Glutamatergic neuron (in vitro differentiated cells): ENCODE results near the gene PTPRO. TPM values are rescaled to one million over a fixed set of nuclear protein-coding genes. Genes with fewer than 3 reads are reported as not detected.

Source experiments
- DNase-seq: peaks from one replicate; pipeline ENCODE4 v3.0.0; 2022
- H3K27ac Mint-ChIP-seq: one replicate; pipeline ENCODE4 v1.8.0; 2020; ENCODE audit warnings: mild to moderate bottlenecking, mixed read lengths, inconsistent platforms; ENCODE audit not compliant: unreplicated experiment
- H3K27me3 Mint-ChIP-seq: one replicate; pipeline ENCODE4 v1.8.0; 2020; ENCODE audit warnings: mild to moderate bottlenecking, moderate library complexity, mixed read lengths, inconsistent platforms; ENCODE audit not compliant: unreplicated experiment
- H3K36me3 Mint-ChIP-seq: one replicate; pipeline ENCODE4 v1.8.0; 2020; ENCODE audit warnings: mild to moderate bottlenecking, mixed read lengths, inconsistent platforms; ENCODE audit not compliant: unreplicated experiment
- H3K4me1 Mint-ChIP-seq: one replicate; pipeline ENCODE4 v1.8.0; 2020; ENCODE audit warnings: mild to moderate bottlenecking, low read depth, mixed read lengths, inconsistent platforms; ENCODE audit not compliant: unreplicated experiment
- H3K4me3 Mint-ChIP-seq: one replicate; pipeline ENCODE4 v1.8.0; 2020; ENCODE audit warnings: mild to moderate bottlenecking, mixed read lengths, inconsistent platforms; ENCODE audit not compliant: unreplicated experiment
- H3K9me3 Mint-ChIP-seq: one replicate; pipeline ENCODE4 v1.8.0; 2020; ENCODE audit warnings: mild to moderate bottlenecking, moderate library complexity, mixed read lengths, inconsistent platforms; ENCODE audit not compliant: unreplicated experiment
- CTCF ChIP-seq: fragments of 200-600 bp; sonication (generic); IDR thresholded peaks from one replicate; pipeline ENCODE4 v1.5.0; 2021; ENCODE audit not compliant: partially characterized antibody, unreplicated experiment
- total RNA-seq: library from RNA; stranded (reverse); fragmentation: NEBNext Ultra II Directional; extraction: Animal tissue kit (Norgen Biotek cat#: 25700); gene quantifications from one replicate; pipeline ENCODE4 v1.2.1, GENCODE V29; 2021; ENCODE audit not compliant: unreplicated experiment

The PTPRO gene
- total RNA-seq, 1 donor from 2014 or later = 32.5 TPM

- H3K4me1 Mint-ChIP-seq = peaks cover 26% of the 10 kb centered on the region
Observed at GRCh38 chr12:15544589-15544988, 222.3 kb downstream of the PTPRO start.

DNA sequence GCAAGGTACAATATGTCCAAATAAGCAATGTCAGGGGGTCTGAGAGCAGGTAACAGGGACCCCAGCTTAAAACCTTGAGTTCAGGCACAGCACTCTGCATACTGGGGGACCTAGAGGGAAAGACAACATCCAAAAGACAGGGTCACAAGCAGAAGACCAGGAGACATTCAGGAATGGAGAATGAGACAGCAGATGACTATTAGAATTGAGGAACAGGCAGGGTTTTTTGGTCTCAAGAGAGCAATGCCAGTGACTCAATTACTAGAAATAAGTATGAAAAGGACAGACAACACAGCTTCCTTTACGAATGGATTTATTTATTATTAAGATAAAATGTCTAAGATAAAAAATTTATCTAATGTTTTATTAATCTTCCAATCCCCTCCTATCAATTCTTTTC lies 223.0 kb downstream of the PTPRO start:
- no peak overlapping the region for H3K4me3 Mint-ChIP-seq
- no peak for DNase-seq
- peaks cover 27% of the 10 kb centered on the region for H3K4me1 Mint-ChIP-seq
- peaks cover 1% of the 10 kb centered on the region for H3K27me3 Mint-ChIP-seq
- H3K36me3 Mint-ChIP-seq = no peaks in the 10 kb centered on the region
- H3K27ac Mint-ChIP-seq = no peak overlapping the region
- TF ChIP-seq CTCF = no peak
- peaks cover 3% of the 10 kb centered on the region for H3K9me3 Mint-ChIP-seq

More at GRCh38 chr12:15544589-15544988, 222.3 kb downstream of the PTPRO start:
- peaks cover 3% of the 10 kb centered on the region for H3K9me3 Mint-ChIP-seq
- no peaks in the 10 kb centered on the region for H3K27me3 Mint-ChIP-seq
- DNase-seq = no peak
- H3K4me3 Mint-ChIP-seq = no peak overlapping the region
- H3K27ac Mint-ChIP-seq = no peak overlapping the region
- no peak for TF ChIP-seq CTCF
- no peaks in the 10 kb centered on the region for H3K36me3 Mint-ChIP-seq

GRCh38 chr12:15546102-15546701 lies 223.9 kb downstream of the PTPRO start:
- Mint-ChIP-seq H3K27me3 (peaks cover 1% of the 10 kb centered on the region), H3K36me3 (no peaks in the 10 kb centered on the region), H3K27ac (no peak overlapping the region), H3K4me3 (no peak overlapping the region), H3K4me1 (peaks cover 26% of the 10 kb centered on the region), H3K9me3 (peaks cover 9% of the 10 kb centered on the region)
- no peak for TF ChIP-seq CTCF
- DNase-seq = no peak

DNA sequence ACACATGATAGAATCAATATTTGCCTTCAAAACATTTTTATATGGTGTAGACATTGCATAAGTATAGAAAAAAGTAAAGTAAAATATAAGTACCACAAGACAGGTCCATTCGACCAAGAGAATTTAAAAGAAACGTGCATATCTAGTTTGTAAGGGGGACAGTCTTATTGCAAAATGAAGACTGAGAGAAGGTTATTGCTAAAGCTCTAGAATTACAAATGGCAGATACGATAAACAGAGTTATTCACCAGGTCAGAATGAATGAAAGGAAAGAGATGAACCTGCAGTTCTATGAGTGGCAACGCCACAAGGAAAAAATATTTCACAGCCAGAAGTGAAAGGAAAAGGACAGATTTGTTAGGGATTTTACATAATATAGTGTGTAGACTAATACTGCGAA lies 224.8 kb downstream of the PTPRO start:
- DNase-seq = no peak
- Mint-ChIP-seq H3K27me3 (peaks cover 1% of the 10 kb centered on the region), H3K9me3 (peaks cover 6% of the 10 kb centered on the region), H3K4me3 (no peak overlapping the region), H3K4me1 (peaks cover 30% of the 10 kb centered on the region), H3K27ac (no peak overlapping the region), H3K36me3 (no peaks in the 10 kb centered on the region)
- TF ChIP-seq CTCF = no peak

DNA sequence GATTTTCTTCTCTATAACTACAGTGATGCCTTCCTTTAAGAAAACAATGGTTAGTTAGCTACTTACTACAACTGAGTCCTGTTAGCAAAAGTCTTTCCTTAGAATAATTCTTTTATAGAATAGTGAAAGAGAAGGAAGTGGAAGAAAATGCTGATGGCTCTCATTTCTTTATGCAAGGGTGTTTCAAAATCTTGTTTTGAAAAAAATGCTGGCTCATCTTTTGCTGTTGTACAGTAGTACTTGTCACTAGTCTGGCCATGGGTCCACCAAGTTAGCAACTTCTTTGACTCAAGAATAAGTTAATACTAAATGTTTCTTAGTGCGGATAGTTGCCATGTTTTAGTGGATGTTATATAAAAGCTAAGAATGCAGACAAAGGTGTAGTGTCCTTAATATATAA lies 225.4 kb downstream of the PTPRO start:
- peaks cover 1% of the 10 kb centered on the region for H3K27me3 Mint-ChIP-seq
- H3K36me3 Mint-ChIP-seq = no peaks in the 10 kb centered on the region
- no peak overlapping the region for H3K4me3 Mint-ChIP-seq
- TF ChIP-seq CTCF = no peak
- H3K9me3 Mint-ChIP-seq = peaks cover 5% of the 10 kb centered on the region
- peaks cover 34% of the 10 kb centered on the region for H3K4me1 Mint-ChIP-seq
- no peak overlapping the region for H3K27ac Mint-ChIP-seq
- DNase-seq = no peak
